Amniotic stem cell (primary cell): Measurements from ENCODE around the gene OPRD1.
"Not testable (repeated sequence)": the region's sequence is repeated elsewhere in the genome, so short reads cannot be mapped to it uniquely, and the experiment has no call there.

Experiments used
- DNase-seq: peaks from one replicate; lab custom pipeline; 2025; lab: John Stamatoyannopoulos, UW

Gene OPRD1

DNA sequence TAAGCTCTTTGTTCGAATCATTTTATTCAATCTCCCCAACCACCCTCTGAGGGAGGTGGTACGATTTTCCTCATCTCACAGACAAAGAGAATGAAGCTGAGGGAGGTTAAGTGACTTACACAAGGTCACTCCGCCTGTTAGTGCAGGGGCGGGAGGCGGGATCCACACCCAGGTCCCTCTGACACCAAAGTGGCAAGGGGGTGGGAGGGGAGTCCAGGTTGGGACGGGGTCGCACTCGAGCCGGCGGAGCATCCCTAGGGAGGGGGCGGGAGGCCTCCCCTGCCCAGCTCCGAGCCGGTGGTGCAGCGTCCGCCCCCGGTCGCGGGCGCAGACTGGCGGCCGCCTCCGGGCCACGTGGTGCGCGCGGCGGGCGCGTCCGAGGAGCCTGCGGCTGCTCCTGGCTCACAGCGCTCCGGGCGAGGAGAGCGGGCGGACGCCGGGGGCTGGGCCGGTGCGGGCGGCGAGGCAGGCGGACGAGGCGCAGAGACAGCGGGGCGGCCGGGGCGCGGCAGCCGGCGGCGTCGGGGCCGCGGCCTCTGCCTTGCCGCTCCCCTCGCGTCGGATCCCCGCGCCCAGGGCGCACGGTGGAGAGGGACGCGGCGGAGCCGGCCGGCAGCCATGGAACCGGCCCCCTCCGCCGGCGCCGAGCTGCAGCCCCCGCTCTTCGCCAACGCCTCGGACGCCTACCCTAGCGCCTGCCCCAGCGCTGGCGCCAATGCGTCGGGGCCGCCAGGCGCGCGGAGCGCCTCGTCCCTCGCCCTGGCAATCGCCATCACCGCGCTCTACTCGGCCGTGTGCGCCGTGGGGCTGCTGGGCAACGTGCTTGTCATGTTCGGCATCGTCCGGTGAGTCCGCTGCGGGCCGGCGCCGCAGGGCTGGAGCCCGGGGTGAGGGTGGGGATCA, at the start of gene OPRD1:
Gene OPRD1 (plus strand): TSS at position 405 of the 903 bp plus-strand sequence. CDS start 214 bp downstream, at position 619.
- DNase-seq: no peak

DNA sequence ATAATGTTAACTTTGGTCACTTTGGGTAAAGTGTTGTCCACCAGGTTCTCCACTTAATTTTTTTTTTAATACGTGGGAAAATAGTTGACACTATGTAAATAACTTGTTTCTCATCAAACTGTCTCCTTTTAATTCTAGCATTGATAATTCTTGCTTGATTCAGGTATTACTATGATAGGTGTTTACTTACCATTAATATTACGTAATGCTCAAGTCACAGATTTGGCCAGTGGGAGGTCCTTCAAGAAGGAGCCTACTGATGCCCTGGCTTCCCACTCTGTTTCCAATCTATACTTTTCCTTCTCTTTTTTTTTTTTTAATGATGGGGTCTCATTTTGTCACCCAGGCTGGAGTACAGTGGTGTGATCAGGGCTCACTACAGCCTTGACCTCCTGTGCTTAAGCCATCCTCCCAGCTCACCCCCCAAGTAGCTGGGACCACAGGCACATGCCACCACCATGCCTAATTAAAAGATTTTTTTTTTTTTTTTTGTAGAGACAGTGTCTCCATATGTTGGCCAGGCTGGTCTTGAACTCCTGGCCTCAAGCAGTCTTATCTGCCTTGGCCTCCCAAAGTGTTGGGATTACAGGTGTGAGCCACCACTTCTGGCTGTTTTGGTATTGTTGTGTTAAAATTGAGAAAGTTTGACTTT, 45.3 kb upstream of the OPRD1 start:
- no peak for DNase-seq

DNA sequence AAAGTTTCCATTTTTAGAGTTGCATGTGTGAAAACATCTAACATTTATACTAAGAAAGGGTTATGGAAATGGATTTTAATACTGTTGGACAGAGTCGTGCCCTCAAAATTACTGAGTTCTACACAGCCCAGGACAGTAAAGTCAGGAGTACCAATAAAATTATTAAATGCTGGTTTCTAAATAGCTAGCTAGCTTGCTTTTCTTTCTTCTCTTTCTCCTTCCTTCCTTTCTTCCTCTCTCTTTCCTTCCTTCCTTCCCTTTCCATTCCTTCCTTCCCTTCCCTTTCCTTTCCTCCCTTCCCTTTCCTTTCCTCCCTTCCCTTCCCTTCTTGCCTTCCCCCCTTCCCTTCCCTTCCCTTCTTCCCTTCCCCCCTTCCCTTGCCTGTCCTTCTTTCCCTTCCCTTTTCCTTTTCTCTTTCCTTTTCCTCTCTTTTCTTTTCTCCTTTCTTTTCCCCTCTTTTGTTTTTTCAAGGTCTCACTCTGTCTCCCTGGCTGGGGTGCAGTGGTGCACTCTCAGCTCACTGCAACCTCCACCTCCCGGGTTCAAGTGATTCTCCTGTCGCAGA, 41.3 kb upstream of the OPRD1 start:
- no peak for DNase-seq

DNA sequence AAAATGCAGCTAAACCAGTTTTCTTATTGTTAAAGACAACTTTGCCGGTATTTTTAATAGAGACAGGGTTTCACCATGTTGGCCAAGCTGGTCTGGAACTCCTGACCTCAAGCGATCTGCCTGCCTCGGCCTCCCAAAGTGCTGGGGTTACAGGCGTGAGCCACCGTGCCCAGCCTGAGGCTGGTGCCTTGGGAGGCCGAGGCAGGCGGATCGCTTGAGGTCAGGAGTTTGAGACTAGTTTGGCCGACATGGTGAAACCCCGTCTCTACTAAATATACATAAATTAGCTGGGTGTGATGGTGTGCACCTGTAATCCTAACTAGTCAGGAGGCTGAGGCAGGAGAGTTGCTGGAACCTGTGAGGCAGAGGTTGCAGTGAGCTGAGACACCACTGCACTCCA, 40.0 kb upstream of the OPRD1 start:
- DNase-seq: not testable (repeated sequence)

DNA sequence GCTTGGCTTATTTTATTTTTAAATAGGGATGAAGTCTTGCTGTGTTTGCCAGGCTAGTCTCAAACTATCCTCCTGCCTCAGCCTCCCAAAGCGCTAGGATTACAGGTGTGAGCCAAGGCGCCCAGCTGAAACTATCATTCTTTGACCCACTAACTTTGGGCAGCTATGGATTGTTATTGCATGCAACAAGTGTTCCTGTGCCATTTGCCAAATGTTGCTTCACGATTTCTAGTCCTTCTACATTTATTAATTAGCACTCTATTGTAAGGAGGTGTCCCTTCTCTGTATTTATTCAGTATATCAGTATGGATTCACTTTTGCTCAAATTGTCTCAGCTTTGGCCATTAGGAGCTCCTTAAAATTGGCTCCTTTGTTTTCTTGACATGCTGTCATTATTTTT, 38.9 kb upstream of the OPRD1 start:
- DNase-seq: no peak

DNA sequence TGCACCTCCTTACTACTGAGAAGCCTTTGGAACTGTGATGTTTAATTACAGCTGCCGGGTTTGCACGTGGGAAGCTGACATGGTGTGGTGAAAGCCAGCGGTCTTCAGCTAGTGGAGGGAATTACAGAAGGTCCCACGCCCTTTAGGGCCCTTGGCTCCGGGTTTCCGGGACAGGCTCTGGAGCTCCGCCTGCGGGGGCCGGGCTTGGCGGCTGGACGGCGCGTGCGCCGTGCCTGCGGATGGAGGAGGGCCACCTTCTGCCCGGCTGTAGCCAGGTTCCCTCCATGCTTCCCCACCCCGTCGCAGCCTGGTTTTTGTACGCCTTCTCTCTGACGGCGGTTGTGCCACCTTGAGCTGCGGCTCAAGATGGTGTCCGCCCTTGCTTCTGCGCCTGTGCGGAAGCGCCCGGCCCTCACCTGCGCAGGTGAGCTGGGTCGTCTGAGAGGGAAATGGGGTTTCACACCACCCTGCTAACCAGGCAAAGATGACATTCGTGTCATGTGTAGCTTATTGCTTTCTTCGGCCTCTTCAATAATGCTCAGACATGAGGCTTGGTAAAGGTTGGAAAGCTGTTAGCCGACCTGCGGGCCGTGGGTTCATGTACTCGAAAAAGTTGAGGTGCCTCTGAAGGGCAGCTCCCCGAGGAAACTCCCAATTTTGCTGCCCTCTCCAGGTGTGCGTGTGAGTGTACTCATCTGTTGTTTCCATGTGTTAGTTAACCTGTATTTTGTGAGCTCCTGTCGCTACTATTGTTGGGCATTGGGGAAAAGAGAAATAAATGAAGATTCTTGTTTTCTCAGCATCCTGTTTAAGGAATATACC, 36.6 kb upstream of the OPRD1 start:
- no peak for DNase-seq

- DNase-seq: no peak
Measured at GRCh38 chr1:28776341-28776740, 35.6 kb upstream of the OPRD1 start.

DNA sequence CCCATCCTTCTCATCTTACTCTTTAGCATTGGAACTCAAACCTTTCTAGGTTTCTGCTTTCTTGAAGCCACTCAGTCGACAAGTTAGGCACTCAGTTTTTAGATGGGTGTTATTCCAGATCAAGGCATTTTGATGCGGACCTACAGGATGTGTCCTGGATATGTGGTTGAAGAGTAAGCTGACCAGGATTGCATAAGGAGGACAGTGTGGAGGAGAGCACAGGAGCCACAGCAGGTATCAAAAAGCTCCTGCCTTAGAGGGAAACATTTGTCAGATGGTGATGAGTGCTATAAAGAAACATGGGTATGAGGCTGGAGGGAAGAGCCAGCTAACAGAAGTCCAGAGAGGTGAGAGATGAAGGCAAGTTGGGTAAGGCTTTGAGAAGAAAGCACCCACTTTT, 33.9 kb upstream of the OPRD1 start:
- no peak for DNase-seq

DNA sequence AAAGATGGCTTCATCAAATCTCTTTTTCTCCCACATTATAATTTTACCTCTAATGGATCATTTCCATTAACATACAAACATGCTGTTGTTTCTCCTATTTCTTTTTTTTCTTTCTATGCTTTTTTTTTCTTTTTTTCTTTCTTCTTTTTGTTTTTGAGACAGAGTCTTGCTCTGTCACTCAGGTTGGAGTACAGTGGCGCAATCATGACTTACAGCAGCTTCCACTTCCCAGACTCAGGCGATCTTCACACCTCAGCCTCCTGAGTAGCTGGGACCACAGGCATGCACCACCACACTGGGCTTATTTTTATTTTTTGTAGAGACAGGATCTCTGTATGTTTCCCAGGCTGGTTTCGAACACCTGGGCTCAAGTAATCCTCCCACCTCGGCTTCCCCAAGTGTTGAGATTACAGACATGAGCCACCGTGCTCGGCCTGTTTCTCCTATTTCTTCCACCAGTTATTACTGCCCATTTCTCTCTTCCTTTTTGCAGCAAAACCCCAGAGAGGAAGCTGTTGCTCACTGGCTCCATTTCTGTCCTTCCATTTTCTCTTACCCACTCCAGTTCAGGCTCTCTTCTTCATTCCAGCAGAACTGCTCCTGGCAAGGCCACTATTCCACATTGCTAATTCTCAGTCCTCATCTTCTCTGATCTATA, 32.1 kb upstream of the OPRD1 start:
- DNase-seq: no peak

GRCh38 chr1:28781305-28781704, 30.7 kb upstream of the OPRD1 start:
- DNase-seq: no peak

GRCh38 chr1:28782011-28782410, 30.0 kb upstream of the OPRD1 start:
- no peak for DNase-seq

DNA sequence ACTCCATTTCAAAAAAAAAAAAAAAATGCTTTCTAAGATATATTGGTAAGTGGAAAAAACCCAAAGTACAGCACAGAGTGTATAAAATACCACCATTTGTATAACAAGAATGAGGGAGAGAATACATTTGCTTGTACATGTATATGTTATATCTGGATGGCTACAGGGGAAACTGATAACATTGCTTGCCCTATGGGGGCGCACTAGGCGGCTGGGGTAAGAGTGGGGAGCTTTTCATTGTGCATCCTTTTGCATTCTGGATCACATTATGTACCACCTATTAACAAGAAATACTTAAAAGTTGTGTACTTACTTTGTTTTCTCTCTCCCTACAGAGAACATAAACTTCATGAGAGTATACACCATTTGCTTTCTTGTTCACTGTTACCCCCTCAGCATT, 28.6 kb upstream of the OPRD1 start:
- DNase-seq: no peak

- DNase-seq: no peak
Measured at GRCh38 chr1:28789412-28789811, 22.6 kb upstream of the OPRD1 start.

DNA sequence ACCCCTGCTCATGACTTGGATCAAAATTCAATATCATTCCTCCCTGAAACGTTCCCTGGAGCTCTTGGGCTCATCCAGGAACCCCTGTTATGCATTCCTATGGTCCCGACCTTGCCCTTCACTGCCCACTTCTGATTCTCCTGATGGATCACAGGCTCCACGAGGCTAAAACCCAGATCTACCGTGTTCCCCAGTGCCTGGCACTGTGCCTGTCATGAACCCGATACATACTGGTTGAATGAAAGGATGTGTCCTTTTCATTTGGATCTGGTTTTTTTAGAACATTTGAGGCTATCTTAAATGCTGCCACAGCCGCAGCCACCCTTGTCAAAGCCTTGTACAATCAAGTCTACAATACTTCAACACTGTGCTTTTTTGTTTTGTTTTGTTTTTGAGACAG, 22.2 kb upstream of the OPRD1 start:
- DNase-seq: no peak

GRCh38 chr1:28790377-28791035, 21.5 kb upstream of the OPRD1 start:
- no peak for DNase-seq

GRCh38 chr1:28791929-28792328, 20.0 kb upstream of the OPRD1 start:
- not testable (repeated sequence) for DNase-seq

DNA sequence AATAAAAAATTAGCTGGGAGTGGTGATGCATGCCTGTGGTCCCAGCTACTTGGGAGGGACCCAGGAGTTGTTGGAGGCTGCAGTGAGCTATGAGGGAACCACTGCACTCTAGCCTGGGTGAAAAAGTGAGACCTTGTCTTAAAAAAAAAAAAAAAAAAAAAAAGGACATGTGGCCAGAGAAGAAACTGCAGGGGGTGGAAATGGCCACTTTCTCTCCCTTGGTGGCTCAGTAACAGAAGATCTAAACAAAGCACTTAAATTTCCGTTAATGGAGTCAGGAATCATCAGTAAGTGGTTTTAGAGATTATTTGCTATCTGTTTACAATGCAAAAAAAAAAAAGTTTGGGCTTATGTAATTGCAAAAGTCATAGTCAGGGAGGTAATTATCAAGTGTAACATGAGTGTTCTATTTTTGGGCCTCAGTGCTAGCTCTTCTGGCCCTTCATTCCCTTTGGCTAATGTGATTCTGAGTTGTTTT, 19.3 kb upstream of the OPRD1 start:
- DNase-seq: no peak

DNA sequence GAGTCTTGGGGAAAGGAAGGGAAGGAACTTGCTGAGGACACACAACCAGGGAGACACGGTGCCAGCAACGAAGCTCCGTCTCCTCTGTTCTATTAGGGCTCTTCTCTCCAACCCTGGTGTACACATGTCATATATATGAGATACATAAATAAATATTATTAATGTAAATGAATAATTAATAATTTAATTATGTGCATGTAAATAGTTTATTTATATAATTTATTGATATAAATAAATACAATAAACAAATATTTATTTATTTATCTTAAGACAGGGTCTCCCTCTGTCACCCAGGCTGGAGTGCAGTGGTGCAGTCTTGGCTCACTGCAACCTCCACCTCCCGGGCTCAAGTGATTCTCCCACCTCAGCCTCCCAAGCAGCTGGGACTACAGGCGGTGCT, 17.4 kb upstream of the OPRD1 start:
- DNase-seq: not testable (repeated sequence)

- no peak for DNase-seq
Measured at GRCh38 chr1:28796352-28797211, 15.4 kb upstream of the OPRD1 start.

DNA sequence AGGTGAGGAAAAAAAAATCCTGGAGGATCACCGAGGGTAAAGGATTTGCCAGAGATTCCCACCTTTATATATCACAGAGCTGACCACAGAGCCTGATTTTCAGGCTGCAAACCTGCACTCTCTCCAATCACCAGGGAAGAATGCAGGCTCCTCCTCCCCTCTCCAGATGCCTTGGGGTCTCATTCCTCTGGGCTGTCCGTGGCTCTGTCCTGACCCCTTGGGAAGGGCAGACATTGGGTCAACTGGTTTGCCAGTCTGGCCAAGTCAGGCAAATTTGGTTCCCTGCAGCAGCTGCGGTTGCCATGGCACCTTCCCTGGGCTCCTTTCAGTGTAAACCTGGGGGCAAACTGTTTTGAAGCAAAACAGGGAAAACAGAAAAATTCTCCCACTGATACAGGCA, 11.6 kb upstream of the OPRD1 start:
- no peak for DNase-seq
